Measurements from ENCODE around the gene TRIM9. TPM values are rescaled to one million over a fixed set of nuclear protein-coding genes. Genes with fewer than 3 reads are reported as not detected.
A peak's percentile ranks its signal among the peaks of the same experiment; 100 is the strongest.

Gene TRIM9
- total RNA-seq, 6 experiments from 2014 or later: 0.07 to 1.9 (median 0.32) TPM

- H3K36me3 ChIP-seq: no peaks in the 10 kb centered on the region
- DNase-seq (no peak), ATAC-seq (no peak)
- no peaks in the 10 kb centered on the region for H3K27me3 ChIP-seq
- H3K4me1 ChIP-seq: peaks cover 0 to 16% (median 0%) of the 10 kb centered on the region in 4 donors
- TF ChIP-seq POLR2A (IDR thresholded peaks at IDR 0.05) (no peak), CTCF (IDR thresholded peaks at IDR 0.05) (no peak)
- intact Hi-C loops (cut with DNase I): no loop called here
- H3K9me3 ChIP-seq: no peaks in the 10 kb centered on the region
- no peak overlapping the region for H3K4me3 ChIP-seq
- no peak overlapping the region for H3K27ac ChIP-seq
Measured at GRCh38 chr14:51024377-51024776, 70.5 kb downstream of the TRIM9 start.

DNA sequence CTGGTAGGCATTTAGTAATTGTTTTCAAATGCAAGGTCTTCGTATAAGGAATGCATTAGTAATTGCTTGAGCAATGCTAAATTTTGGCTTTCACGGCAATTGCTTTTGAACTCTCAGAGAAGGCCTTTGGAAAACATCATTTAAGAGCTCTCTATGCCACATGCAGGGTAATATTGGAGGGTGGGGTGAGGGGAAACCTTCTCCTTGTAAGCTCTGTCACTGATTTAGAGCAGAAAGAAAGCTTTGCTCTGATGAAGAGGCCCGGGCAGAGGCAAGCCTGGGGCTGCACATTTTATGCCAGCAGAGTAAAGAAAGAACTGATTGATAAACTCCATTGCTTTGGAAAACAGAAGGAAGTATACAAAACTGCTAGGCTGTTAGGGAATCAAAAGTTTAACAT, 70.9 kb downstream of the TRIM9 start:
- Histone ChIP-seq H3K4me3 (no peak overlapping the region), H3K27ac (no peak overlapping the region), H3K27me3 (no peaks in the 10 kb centered on the region), H3K36me3 (no peaks in the 10 kb centered on the region), H3K4me1 (peaks cover 0 to 14% (median 0%) of the 10 kb centered on the region in 4 donors), H3K9me3 (no peaks in the 10 kb centered on the region)
- TF ChIP-seq POLR2A (IDR thresholded peaks at IDR 0.05): no peak
- TF ChIP-seq CTCF (IDR thresholded peaks at IDR 0.05): no peak
- DNase-seq (no peak), ATAC-seq (no peak)
- 76% methylated on average over 3 of the region's 3 CpGs for WGBS (ENCODE audit: insufficient coverage, low coverage, low lambda C conversion rate, missing lambda C conversion rate)
- intact Hi-C loops (cut with DNase I): no loop called here

DNA sequence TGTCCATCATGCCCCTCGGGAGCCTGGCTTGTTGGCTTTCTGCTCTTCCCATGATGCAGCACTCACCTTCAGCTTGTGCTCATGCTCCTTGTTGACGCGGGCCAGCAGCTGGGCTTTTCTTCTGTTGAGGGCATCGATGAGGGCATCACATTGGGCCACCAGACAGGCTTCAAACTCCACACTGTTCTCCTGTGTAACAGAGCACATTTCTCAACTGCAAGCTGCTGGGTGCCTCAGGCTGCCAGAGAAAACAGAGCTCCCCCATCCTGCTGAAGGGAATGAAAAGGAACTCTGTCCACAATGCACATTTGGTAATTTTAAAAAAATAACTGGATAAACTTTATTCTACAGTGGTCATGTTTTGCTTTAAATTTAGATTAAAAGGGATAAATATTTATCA, 72.1 kb downstream of the TRIM9 start:
- H3K4me1 ChIP-seq: peaks cover 0 to 8% (median 0%) of the 10 kb centered on the region in 4 donors
- 86% methylated on average over 4 of the region's 4 CpGs for WGBS (ENCODE audit: insufficient coverage, low coverage, low lambda C conversion rate, missing lambda C conversion rate)
- no peak overlapping the region for H3K4me3 ChIP-seq
- DNase-seq: no peak
- TF ChIP-seq POLR2A (IDR thresholded peaks at IDR 0.05) (no peak), CTCF (IDR thresholded peaks at IDR 0.05) (no peak)
- no peak for ATAC-seq
- intact Hi-C loops (cut with DNase I): no loop called here
- H3K36me3 ChIP-seq: no peaks in the 10 kb centered on the region
- H3K27ac ChIP-seq: no peak overlapping the region
- H3K27me3 ChIP-seq: no peaks in the 10 kb centered on the region
- H3K9me3 ChIP-seq: no peaks in the 10 kb centered on the region

DNA sequence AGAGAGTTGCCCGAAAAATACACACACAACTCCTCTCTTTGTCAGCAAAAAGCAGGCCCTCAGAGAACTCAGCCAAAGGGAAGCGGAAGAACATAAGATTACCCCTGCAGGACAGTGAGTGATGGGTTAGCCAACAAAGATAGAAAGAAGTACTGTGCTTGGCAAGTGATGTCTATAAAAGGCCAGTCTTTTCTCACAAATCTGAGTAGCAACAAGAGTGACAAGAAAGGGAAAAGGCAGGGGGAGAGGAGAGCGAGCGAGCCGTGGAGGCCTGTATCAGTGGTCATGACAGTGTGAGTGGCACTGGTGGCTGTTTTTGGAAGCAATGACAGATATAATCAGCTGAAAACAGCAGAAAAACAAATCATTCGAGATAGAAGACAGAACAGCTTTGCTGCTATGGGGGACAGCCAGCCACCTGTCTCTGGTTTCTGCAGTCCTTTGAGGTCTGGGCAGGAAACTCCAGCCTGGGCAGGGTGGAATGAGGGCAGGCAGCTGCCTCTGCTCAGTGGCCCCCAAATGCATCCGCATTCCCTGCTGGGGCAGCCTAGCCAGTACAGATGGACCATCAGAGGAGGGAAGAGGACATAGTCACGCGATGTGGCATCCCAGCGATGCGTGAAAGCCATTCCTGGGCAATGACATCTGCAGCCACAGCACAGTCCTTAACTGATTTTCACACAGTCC, 74.7 kb downstream of the TRIM9 start:
- Histone ChIP-seq H3K27ac (no peak overlapping the region), H3K36me3 (no peaks in the 10 kb centered on the region), H3K4me1 (peaks cover 0 to 4% (median 0%) of the 10 kb centered on the region in 4 donors), H3K27me3 (no peaks in the 10 kb centered on the region), H3K9me3 (no peaks in the 10 kb centered on the region), H3K4me3 (no peak overlapping the region)
- TF ChIP-seq CTCF (IDR thresholded peaks at IDR 0.05) (no peak), POLR2A (IDR thresholded peaks at IDR 0.05) (no peak)
- peak; percentile 36 to 73 (median 63) for ATAC-seq
- WGBS (ENCODE audit: insufficient coverage, low coverage, low lambda C conversion rate, missing lambda C conversion rate): 50% methylated on average over 8 of the region's 11 CpGs
- intact Hi-C loops (cut with DNase I): no loop called here
- no peak for DNase-seq

Data from right lobe of liver (tissue), 6 donors.